NCI-H69 (cell line): ENCODE data around the gene PITHD1.
"Not testable (repeated sequence)": the region's sequence is repeated elsewhere in the genome, so short reads cannot be mapped to it uniquely, and the experiment has no call there.

Experiments
- DNase-seq: peaks from one replicate; lab custom pipeline; 2025; lab: John Stamatoyannopoulos, UW

The PITHD1 gene

DNA sequence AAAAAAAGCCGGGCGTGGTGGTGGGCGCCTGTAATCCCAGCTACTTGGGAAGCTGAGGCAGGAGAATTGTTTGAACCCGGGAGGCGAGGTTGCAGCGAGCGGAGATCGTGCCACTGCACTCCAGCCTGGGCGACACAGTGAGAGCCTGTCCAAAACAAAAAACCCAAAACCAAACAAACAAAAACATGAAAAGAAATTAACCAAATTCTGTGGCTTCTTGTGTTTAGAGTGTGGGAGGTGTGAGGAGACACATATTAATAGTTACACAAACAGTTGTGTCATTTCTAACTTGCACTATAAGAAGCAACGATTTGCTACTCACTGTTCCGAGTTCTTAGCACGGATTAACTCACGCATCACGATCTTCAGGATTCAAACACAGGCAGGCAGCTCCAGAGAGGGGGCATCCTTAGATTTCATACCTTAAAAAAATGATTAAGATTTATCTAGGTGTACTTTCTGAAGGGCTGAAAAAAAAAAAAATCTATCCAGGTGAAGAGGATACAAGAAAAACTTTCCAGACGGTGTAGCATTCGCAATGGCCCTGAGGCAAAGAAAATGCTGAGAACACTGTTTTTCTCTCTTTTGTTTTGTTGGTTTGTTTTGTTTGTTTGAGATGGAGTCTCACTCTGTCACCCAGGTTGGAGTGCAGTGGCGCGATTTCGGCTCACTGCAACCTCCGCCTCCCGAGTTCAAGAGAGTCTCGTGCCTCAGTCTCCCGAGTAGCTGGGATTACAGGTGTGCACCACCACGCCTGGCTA lies 47.7 kb downstream of the PITHD1 start:
- peak; percentile 7 for DNase-seq

DNA sequence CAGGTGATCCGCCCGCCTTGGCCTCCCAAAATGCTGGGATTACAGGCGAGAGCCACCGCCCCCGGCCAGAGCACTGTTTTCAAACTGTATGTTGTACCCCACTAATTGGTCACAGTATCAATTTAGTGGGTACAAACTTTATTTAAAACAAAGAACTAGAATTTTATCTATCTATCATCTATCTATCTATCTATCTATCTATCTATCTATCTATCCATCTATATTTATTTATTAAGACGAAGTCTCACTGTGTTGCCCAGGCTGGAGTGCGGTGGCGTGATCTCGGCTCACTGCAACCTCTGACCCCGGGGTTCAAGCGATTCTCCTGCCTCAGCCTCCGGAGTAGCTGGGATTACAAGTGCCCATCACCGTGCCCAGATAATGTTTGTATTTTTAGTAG lies 48.4 kb downstream of the PITHD1 start:
- not testable (repeated sequence) for DNase-seq

DNA sequence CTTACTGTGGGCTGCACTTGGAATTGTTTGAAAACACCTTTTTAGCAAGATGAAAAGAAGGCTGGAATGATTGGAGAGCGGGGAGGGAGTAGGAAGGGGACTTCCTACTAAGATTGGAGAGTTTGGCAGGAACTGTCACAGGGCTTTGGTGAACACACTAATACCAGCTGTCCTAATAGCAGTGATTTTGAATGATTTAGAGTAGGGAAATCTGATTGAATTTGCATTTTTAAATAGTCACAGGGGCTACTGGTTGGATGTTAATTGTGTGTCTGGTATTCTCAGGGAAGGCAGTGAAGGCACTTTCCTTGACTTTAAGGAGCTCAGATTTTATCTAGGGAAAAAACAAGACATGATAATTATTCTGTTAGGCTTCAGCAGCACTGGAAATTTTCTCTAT lies 49.5 kb downstream of the PITHD1 start:
- no peak for DNase-seq

DNA sequence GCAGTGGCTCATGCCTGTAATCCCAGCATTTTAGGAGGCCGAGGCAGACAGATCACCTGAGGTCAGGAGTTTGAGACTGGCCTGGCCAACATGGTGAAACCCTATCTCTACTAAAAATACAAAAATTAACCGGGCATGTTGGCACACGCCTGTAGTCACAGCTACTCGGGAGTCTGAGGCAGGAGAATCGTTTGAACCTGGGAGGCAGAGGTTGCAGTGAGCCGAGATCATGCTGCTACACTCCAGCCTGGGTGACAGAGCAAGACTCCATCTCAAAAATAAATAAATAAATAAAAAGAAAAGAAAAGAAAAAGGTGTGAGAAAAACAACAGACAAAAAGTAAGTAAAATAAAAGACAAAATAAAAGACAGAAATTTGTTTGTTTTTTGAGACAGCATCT lies 55.9 kb downstream of the PITHD1 start:
- peak; percentile 5 for DNase-seq

DNA sequence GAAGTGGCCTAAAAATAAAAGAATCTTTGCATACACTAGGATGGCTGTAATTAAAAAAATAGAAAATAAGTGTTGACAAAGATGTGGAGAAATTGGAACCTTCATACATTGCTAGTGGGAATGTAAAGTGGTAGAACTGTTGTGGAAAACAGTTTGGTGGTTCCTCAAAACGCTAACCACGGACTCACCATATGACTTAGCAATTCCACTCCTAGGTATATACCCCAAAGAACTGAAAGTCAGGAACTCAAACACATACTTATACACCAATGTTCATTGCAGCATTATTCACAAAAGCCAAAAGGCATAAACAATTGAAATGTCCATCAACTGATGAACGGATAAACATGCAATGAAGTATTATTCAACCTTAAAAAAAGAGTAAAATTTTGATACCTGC lies 57.8 kb downstream of the PITHD1 start:
- DNase-seq, result no peak
